ENCODE results near the gene IKZF4. TPM values are rescaled to one million over a fixed set of nuclear protein-coding genes. Genes with fewer than 3 reads are reported as not detected.
"Not testable (repeated sequence)": the region's sequence is repeated elsewhere in the genome, so short reads cannot be mapped to it uniquely, and the experiment has no call there.

Gene IKZF4
- total RNA-seq, 2 donors from 2014 or later, result 4.5 to 7.6 TPM

DNA sequence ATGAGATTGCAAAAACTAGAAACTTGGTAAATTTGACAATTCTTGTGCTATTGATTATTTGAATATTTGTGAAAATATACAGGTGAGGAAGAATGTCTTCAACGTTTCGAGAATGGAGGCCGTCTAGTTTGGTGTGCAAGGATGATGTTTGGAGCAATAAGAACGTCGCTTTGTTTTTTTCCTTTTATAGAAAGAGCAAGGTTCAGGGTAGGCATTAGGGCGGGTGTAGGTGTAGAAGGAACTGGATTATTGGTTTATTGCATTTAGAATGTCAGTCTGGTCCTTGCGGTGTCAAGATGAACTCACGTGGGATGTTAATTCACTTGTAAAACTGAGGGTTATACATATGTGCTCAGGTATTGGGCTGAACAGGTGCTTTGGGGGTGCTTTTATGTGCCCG lies 22.0 kb downstream of the IKZF4 start:
- Histone ChIP-seq H3K4me1 (ENCODE audit: control insufficient read depth in 1 of 2, low read depth in 2 of 2) (peaks cover 14 to 21% of the 10 kb centered on the region in 2 donors), H3K27me3 (replicated peaks; ENCODE audit: insufficient read depth) (no peaks in the 10 kb centered on the region), H3K27ac (peak overlapping the region; percentile 92 to 99), H3K9me3 (no peaks in the 10 kb centered on the region), H3K36me3 (peaks cover 21% of the 10 kb centered on the region), H3K4me3 (peak overlapping the region; percentile 82)
- ATAC-seq (ENCODE audit: insufficient number of reproducible peaks, low FRiP score, low read depth) (no peak), DNase-seq (ENCODE audit: low spot score) (no peak)
- no peak for TF ChIP-seq CTCF (IDR thresholded peaks at IDR 0.05)

DNA sequence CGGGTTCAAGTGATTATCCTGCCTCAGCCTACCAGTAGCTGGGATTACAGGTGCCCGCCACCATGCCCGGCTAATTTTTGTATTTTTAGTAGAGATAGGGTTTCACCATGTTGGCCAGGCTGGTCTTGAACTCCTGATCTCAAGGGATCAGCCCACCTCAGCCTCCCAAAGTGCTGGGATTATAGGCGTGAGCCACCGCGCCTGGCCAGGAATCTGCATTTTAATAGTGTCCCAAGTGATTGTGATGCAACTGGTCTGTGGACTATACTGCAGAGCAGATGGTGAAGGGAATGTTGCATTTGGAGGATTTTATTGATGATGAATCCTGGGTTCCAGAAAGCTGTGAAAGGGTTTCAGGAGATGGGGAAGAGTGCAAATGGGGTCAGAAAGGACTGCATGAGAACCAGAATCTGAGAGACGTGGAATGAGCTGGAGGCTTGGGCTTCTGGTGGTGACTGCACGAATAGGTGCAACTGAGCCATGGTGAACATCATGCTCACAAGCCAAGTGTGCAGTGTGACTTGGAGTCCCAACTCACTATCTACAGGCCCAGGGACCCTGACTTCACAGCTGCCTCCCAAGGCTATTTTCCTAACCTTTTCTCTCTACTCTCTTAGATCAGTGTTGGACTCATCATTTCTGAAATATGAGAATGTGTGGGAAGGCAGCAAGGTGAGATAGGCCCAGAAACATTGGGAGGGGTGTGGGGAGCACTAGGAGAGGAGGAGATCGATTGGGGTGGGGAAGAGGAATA lies 25.4 kb downstream of the IKZF4 start:
- DNase-seq (ENCODE audit: low spot score) (no peak), ATAC-seq (ENCODE audit: insufficient number of reproducible peaks, low FRiP score, low read depth) (no peak)
- Histone ChIP-seq H3K27ac (peak overlapping the region in 1 of 2 donors; percentile 26), H3K9me3 (no peaks in the 10 kb centered on the region), H3K4me3 (no peak overlapping the region), H3K4me1 (ENCODE audit: control insufficient read depth in 1 of 2, low read depth in 2 of 2) (peaks cover 12 to 15% of the 10 kb centered on the region in 2 donors), H3K36me3 (peaks cover 21% of the 10 kb centered on the region), H3K27me3 (replicated peaks; ENCODE audit: insufficient read depth) (no peaks in the 10 kb centered on the region)
- TF ChIP-seq CTCF (IDR thresholded peaks at IDR 0.05), result no peak

DNA sequence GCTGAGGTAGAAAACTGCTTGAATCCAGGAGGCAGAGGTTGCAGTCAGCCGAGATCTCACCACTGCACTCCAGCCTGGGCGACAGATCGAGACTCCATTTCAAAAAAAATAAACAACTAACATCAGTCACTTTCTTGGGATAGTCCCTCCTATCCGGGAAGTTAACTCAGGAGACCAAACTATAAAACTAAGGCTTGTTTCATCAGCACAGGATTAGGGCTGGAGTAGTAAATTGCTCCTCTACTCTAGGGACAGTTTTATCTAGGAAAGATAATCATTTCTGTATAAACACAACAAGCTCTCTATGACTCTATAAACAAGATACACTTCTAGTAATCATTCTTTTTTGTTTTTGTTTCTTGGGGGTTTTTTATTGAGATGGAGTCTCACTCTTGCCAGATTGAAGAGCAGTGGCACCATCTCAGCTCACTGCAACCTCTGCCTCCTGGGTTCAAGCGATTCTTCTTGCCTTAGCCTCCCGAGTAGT lies 32.6 kb downstream of the IKZF4 start:
- no peaks in the 10 kb centered on the region for H3K9me3 ChIP-seq
- TF ChIP-seq CTCF (IDR thresholded peaks at IDR 0.05), result no peak
- H3K27me3 ChIP-seq (replicated peaks; ENCODE audit: insufficient read depth), result no peaks in the 10 kb centered on the region
- ATAC-seq (ENCODE audit: insufficient number of reproducible peaks, low FRiP score, low read depth) (no peak), DNase-seq (ENCODE audit: low spot score) (no peak)
- no peak overlapping the region for H3K4me3 ChIP-seq
- no peaks in the 10 kb centered on the region for H3K36me3 ChIP-seq
- H3K4me1 ChIP-seq (ENCODE audit: control insufficient read depth in 1 of 2, low read depth in 2 of 2), result no peaks in the 10 kb centered on the region
- no peak overlapping the region for H3K27ac ChIP-seq

DNA sequence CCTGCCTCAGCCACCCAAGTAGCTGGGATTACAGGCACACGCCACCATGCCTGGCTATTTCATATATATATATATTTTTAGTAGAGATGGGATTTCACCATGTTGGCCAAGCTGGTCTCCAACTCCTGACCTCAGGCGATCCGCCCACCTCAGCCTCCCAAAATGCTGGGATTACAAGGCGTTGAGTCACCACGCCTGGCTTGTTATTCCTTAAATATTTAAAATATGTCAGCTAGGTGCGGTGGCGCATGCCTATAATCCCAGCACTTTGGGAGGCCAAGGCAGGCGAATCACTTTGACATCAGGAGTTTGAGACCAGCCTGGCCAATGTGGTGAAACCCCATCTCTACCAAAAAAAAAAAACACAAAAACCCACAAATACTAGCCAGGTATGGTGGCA lies 39.1 kb downstream of the IKZF4 start:
- ATAC-seq (ENCODE audit: insufficient number of reproducible peaks, low FRiP score, low read depth); DNase-seq (ENCODE audit: low spot score); H3K4me1 ChIP-seq (ENCODE audit: control insufficient read depth in 1 of 2, low read depth in 2 of 2); H3K36me3 ChIP-seq; H3K27ac ChIP-seq; H3K4me3 ChIP-seq; H3K9me3 ChIP-seq; H3K27me3 ChIP-seq (replicated peaks; ENCODE audit: insufficient read depth): not testable (repeated sequence)

DNA sequence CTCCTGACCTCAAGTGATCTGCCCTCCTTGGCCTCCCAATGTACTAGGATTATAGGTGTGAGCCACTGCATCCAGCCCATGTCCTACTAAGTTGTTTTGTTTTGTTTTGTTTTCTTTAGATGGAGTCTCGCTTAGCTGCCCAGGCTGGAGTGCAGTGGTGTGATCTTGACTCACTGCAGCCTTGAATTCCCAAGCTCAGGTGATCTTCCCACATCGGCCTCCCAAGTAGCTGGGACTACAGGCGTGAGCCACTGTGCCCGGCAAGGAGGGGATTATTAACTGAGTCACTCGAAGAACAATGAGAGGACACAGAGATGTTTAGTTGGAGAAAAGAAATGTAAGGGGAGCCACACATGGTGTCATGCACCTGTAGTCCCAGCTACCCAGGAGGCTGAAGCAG lies 41.1 kb downstream of the IKZF4 start:
- H3K4me3 ChIP-seq, result no peak overlapping the region
- no peak overlapping the region for H3K27ac ChIP-seq
- H3K36me3 ChIP-seq, result no peaks in the 10 kb centered on the region
- no peaks in the 10 kb centered on the region for H3K27me3 ChIP-seq (replicated peaks; ENCODE audit: insufficient read depth)
- H3K4me1 ChIP-seq (ENCODE audit: control insufficient read depth in 1 of 2, low read depth in 2 of 2), result no peaks in the 10 kb centered on the region
- TF ChIP-seq CTCF (IDR thresholded peaks at IDR 0.05), result no peak
- no peak for DNase-seq (ENCODE audit: low spot score)
- no peak for ATAC-seq (ENCODE audit: insufficient number of reproducible peaks, low FRiP score, low read depth)
- H3K9me3 ChIP-seq, result no peaks in the 10 kb centered on the region

Data from thoracic aorta (tissue), 2 donors.